Left lung (tissue), 14 donors: ENCODE results near the gene TIMMDC1. TPM values are rescaled to one million over a fixed set of nuclear protein-coding genes. Genes with fewer than 3 reads are reported as not detected.

Source experiments
- ATAC-seq: fragments of 200-7000 bp; cut with Tn5 transposase; one replicate; pipeline ENCODE4 v1.9.1; 2020; ENCODE audit warnings: moderate library complexity
- DNase-seq, 4 donors: peaks; one replicate each; pipeline ENCODE4 v3.0.0-alpha.2; 2013 to 2020
- H3K27ac ChIP-seq, 2 donors: fragments of 200-600 bp; sonication (generic) in 1 of 2; one replicate each; pipeline versions ENCODE4 v1.5.0 to v1.8.0; 2020 to 2021
- H3K27me3 ChIP-seq, 2 donors: fragments of 200-600 bp; sonication (generic) in 1 of 2; one replicate each; pipeline versions ENCODE4 v1.5.0 to v1.8.0; 2020 to 2021
- H3K36me3 ChIP-seq, 2 donors: fragments of 200-600 bp; sonication (generic) in 1 of 2; one replicate each; pipeline versions ENCODE4 v1.5.0 to v1.8.0; 2020 to 2021
- H3K4me1 ChIP-seq, 2 donors: fragments of 200-600 bp; one replicate each; pipeline ENCODE4 v1.8.0; 2021
- H3K4me3 ChIP-seq, 2 donors: fragments of 200-600 bp; sonication (generic) in 1 of 2; one replicate each; pipeline versions ENCODE4 v1.5.0 to v1.8.0; 2020 to 2021; ENCODE audit warnings: mild to moderate bottlenecking in 1 of 2
- H3K9me3 ChIP-seq, 2 donors: fragments of 200-600 bp; sonication (generic) in 1 of 2; one replicate each; pipeline versions ENCODE4 v1.5.0 to v1.8.0; 2020 to 2021
- CTCF ChIP-seq, 2 donors: fragments of 200-600 bp; sonication (generic) in 1 of 2; IDR thresholded peaks; one replicate each; pipeline versions ENCODE4 v1.5.0 to v1.8.0; 2021; ENCODE audit warnings: antibody characterized with exemption in 2 of 2
- intact Hi-C, 2 donors: fragments of 100-400 bp; cut with DNase I; formaldehyde crosslinking; loops; one replicate each; pipeline versions ENCODE4 v1.11.2 to v1.14.2; 2022
- long read RNA-seq, 12 donors: library from polyadenylated mRNA in 2 of 12; unstranded in 2 of 12; transcript quantifications; one replicate each; pipeline ENCODE4 v2.0.0 and lab custom pipeline, GENCODE V29; 2019 to 2026
- polyA plus RNA-seq, 6 donors: library from polyadenylated mRNA; unstranded; fragments of 120-200 nt; gene quantifications; one replicate each; pipeline ENCODE4 v1.2.1, GENCODE V29; 2013; ENCODE audit not compliant: insufficient read length in 6 of 6
- total RNA-seq, 2 donors: library from RNA; stranded (reverse); fragmentation: NEBNext Ultra II Directional; extraction: Animal tissue kit (Norgen Biotek cat#: 25700); gene quantifications; one replicate each; pipeline ENCODE4 v1.2.1, GENCODE V29; 2021
- donor health status: DM: no; HTN: yes; CAD: no.
- donor health status: DM: no; HTN: no; CAD: no.

Gene TIMMDC1
- total RNA-seq (100 to 1,000 TPM; 107 to 113 TPM), polyA plus RNA-seq (10 to 100 TPM; 87.5 to 93.0 (median 90.9) TPM)
- long read RNA-seq, donor 1, transcript TIMMDC1-208 (7 exons, 2,394 nt), result major isoform, 28 of 88 reads
- long read RNA-seq, donor 1, partial matches to known transcripts, result 60 of 88 reads
- long read RNA-seq, donor 1, other reads (novel, unspliced or antisense), result 0 of 88 reads
- long read RNA-seq, donor 2, transcript TIMMDC1-208 (7 exons, 2,394 nt), result major isoform, 20 of 64 reads
- long read RNA-seq, donor 2, partial matches to known transcripts, result 40 of 64 reads
- long read RNA-seq, donor 2, other reads (novel, unspliced or antisense), result 0 of 64 reads
- long read RNA-seq, donor 3, transcript TIMMDC1-208 (7 exons, 2,394 nt), result major isoform, 25 of 45 reads
- long read RNA-seq, donor 3, partial matches to known transcripts, result 19 of 45 reads
- long read RNA-seq, donor 3, other reads (novel, unspliced or antisense), result 0 of 45 reads
- long read RNA-seq, donor 4, transcript TIMMDC1-208 (7 exons, 2,394 nt), result major isoform, 59 of 68 reads
- long read RNA-seq, donor 4, partial matches to known transcripts, result 7 of 68 reads
- long read RNA-seq, donor 4, other reads (novel, unspliced or antisense), result 2 of 68 reads
- long read RNA-seq, donor 5, transcript TIMMDC1-208 (7 exons, 2,394 nt), result major isoform, 18 of 49 reads
- long read RNA-seq, donor 5, partial matches to known transcripts, result 31 of 49 reads
- long read RNA-seq, donor 5, other reads (novel, unspliced or antisense), result 0 of 49 reads
- long read RNA-seq, donor 6, transcript TIMMDC1-208 (7 exons, 2,394 nt), result major isoform, 22 of 61 reads
- long read RNA-seq, donor 6, partial matches to known transcripts, result 39 of 61 reads
- long read RNA-seq, donor 6, other reads (novel, unspliced or antisense), result 0 of 61 reads
- long read RNA-seq, donor 7, transcript TIMMDC1-208 (7 exons, 2,394 nt), result major isoform, 22 of 22 reads
- long read RNA-seq, donor 7, partial matches to known transcripts, result 0 of 22 reads
- long read RNA-seq, donor 7, other reads (novel, unspliced or antisense), result 0 of 22 reads
- long read RNA-seq, donor 8, transcript TIMMDC1-208 (7 exons, 2,394 nt), result major isoform, 16 of 23 reads
- long read RNA-seq, donor 8, partial matches to known transcripts, result 7 of 23 reads
- long read RNA-seq, donor 8, other reads (novel, unspliced or antisense), result 0 of 23 reads
- long read RNA-seq, donor 9, result 0 reads
- long read RNA-seq, donor 10, transcript TIMMDC1-208 (7 exons, 2,394 nt), result major isoform, 69 of 80 reads
- long read RNA-seq, donor 10, partial matches to known transcripts, result 4 of 80 reads
- long read RNA-seq, donor 10, other reads (novel, unspliced or antisense), result 7 of 80 reads
- long read RNA-seq, donor 11, transcript TIMMDC1-208 (7 exons, 2,394 nt), result major isoform, 20 of 83 reads
- long read RNA-seq, donor 11, partial matches to known transcripts, result 60 of 83 reads
- long read RNA-seq, donor 11, other reads (novel, unspliced or antisense), result 0 of 83 reads
- long read RNA-seq, donor 12, transcript TIMMDC1-208 (7 exons, 2,394 nt), result major isoform, 25 of 59 reads
- long read RNA-seq, donor 12, partial matches to known transcripts, result 34 of 59 reads
- long read RNA-seq, donor 12, other reads (novel, unspliced or antisense), result 0 of 59 reads

- H3K36me3 ChIP-seq, result peaks cover 0 to 11% of the 10 kb centered on the region in 2 donors
- H3K4me3 ChIP-seq, result peak within 1 kb of the TSS; percentile 68 to 83
- DNase-seq (peak; percentile 97 to 98 (median 98)), ATAC-seq (peak; percentile 99)
- H3K27me3 ChIP-seq, result no peaks in the 10 kb centered on the region
- H3K4me1 ChIP-seq, result peaks cover 7 to 42% of the 10 kb centered on the region in 2 donors
- no peaks in the 10 kb centered on the region for H3K9me3 ChIP-seq
- no peak for TF ChIP-seq CTCF (IDR thresholded peaks at IDR 0.05)
- intact Hi-C loops, result no loop called here
- peak within 1 kb of the TSS; percentile 94 to 95 for H3K27ac ChIP-seq
Observed at GRCh38 chr3:119498186-119499011, at the start of gene TIMMDC1. Gene TIMMDC1 (plus strand): TSS chr3:119498547. CDS start chr3:119498734, 187 bp downstream.

- TF ChIP-seq CTCF (IDR thresholded peaks at IDR 0.05), result no peak
- DNase-seq, result no peak
- no peak for ATAC-seq
- Histone ChIP-seq H3K27ac (no peak overlapping the region), H3K4me3 (no peak overlapping the region), H3K27me3 (no peaks in the 10 kb centered on the region), H3K36me3 (peaks cover 0 to 91% of the 10 kb centered on the region in 2 donors), H3K4me1 (peaks cover 0 to 34% of the 10 kb centered on the region in 2 donors), H3K9me3 (no peaks in the 10 kb centered on the region)
- intact Hi-C loops, result no loop called here
Observed at GRCh38 chr3:119453822-119454221, 44.5 kb upstream of the TIMMDC1 start.

- ATAC-seq (no peak), DNase-seq (no peak)
- no peak for TF ChIP-seq CTCF (IDR thresholded peaks at IDR 0.05)
- no peak overlapping the region for H3K27ac ChIP-seq
- H3K27me3 ChIP-seq, result no peaks in the 10 kb centered on the region
- intact Hi-C loops, result no loop called here
- no peak overlapping the region for H3K4me3 ChIP-seq
- peaks cover 0 to 87% of the 10 kb centered on the region in 2 donors for H3K36me3 ChIP-seq
- peaks cover 15 to 61% of the 10 kb centered on the region in 2 donors for H3K4me1 ChIP-seq
- H3K9me3 ChIP-seq, result no peaks in the 10 kb centered on the region
Observed at GRCh38 chr3:119456469-119456868, 41.9 kb upstream of the TIMMDC1 start.

- DNase-seq (no peak), ATAC-seq (peak; percentile 64)
- no peaks in the 10 kb centered on the region for H3K27me3 ChIP-seq
- H3K36me3 ChIP-seq, result peaks cover 0 to 84% of the 10 kb centered on the region in 2 donors
- TF ChIP-seq CTCF (IDR thresholded peaks at IDR 0.05), result no peak
- H3K27ac ChIP-seq, result no peak overlapping the region
- peaks cover 23 to 69% of the 10 kb centered on the region in 2 donors for H3K4me1 ChIP-seq
- no peaks in the 10 kb centered on the region for H3K9me3 ChIP-seq
- no peak overlapping the region for H3K4me3 ChIP-seq
- intact Hi-C loops, result no loop called here
Observed at GRCh38 chr3:119457246-119457645, 41.1 kb upstream of the TIMMDC1 start.
